Neural progenitor cell (in vitro differentiated cells): ENCODE results near the gene P3H2. TPM values are rescaled to one million over a fixed set of nuclear protein-coding genes. Genes with fewer than 3 reads are reported as not detected.
A peak's percentile ranks its signal among the peaks of the same experiment; 100 is the strongest.

Experiments
- DNase-seq: peaks from one replicate; pipeline ENCODE4 v3.0.0-alpha.2; 2016; ENCODE audit warnings: low spot score
- H2AFZ ChIP-seq: fragments of 200-600 bp; sonication (generic); replicated peaks from 2 replicates; pipeline ENCODE4 v1.6.1; 2016; ENCODE audit warnings: antibody characterized with exemption
- H3F3A ChIP-seq: fragments of 200-600 bp; sonication (generic); 2 replicates; pipeline ENCODE4 v1.6.1; 2016; ENCODE audit warnings: antibody characterized with exemption, low read depth
- H3K27ac ChIP-seq: fragments of 200-600 bp; sonication (generic); 2 replicates; pipeline ENCODE4 v1.5.1; 2016; ENCODE audit warnings: mild to moderate bottlenecking
- H3K27me3 ChIP-seq: fragments of 200-600 bp; sonication (generic); 2 replicates; pipeline ENCODE4 v1.6.1; 2016; ENCODE audit warnings: mild to moderate bottlenecking, moderate library complexity
- H3K36me3 ChIP-seq: fragments of 200-600 bp; sonication (generic); 2 replicates; pipeline ENCODE4 v1.5.1; 2016
- H3K4me1 ChIP-seq: fragments of 200-600 bp; sonication (generic); 2 replicates; pipeline ENCODE4 v1.6.1; 2016; ENCODE audit warnings: mixed run types
- H3K4me2 ChIP-seq: fragments of 200-600 bp; sonication (generic); 2 replicates; pipeline ENCODE4 v1.6.1; 2016
- H3K4me3 ChIP-seq: fragments of 200-600 bp; sonication (generic); 2 replicates; pipeline ENCODE4 v1.5.1; 2016
- H3K79me2 ChIP-seq: fragments of 200-600 bp; sonication (generic); 2 replicates; pipeline ENCODE4 v1.6.1; 2016; ENCODE audit warnings: low read depth
- H3K9ac ChIP-seq: fragments of 200-600 bp; sonication (generic); 2 replicates; pipeline ENCODE4 v1.6.1; 2016
- H3K9me3 ChIP-seq: fragments of 200-600 bp; sonication (generic); 2 replicates; pipeline ENCODE4 v1.5.1; 2016; ENCODE audit warnings: low read depth
- H4K20me1 ChIP-seq: fragments of 200-600 bp; sonication (generic); 2 replicates; pipeline ENCODE4 v1.6.1; 2016; ENCODE audit warnings: low read depth
- H3K27ac Mint-ChIP-seq: 3 replicates; pipeline ENCODE4 v1.8.0; 2021; ENCODE audit warnings: mixed read lengths
- H3K27me3 Mint-ChIP-seq: 2 replicates; pipeline ENCODE4 v1.8.0; 2022; ENCODE audit warnings: low read depth, mild to moderate bottlenecking, inconsistent platforms, moderate library complexity, mixed read lengths; ENCODE audit not compliant: insufficient read depth
- H3K36me3 Mint-ChIP-seq: 3 replicates; pipeline ENCODE4 v1.8.0; 2021; ENCODE audit warnings: mixed read lengths
- H3K4me1 Mint-ChIP-seq: 3 replicates; pipeline ENCODE4 v1.8.0; 2021; ENCODE audit warnings: mixed read lengths
- H3K4me3 Mint-ChIP-seq: 3 replicates; pipeline ENCODE4 v1.8.0; 2021; ENCODE audit warnings: mild to moderate bottlenecking, moderate library complexity, mixed read lengths
- H3K9me3 Mint-ChIP-seq: 3 replicates; pipeline ENCODE4 v1.8.0; 2020; ENCODE audit warnings: mixed read lengths
- CTCF ChIP-seq: fragments of 200-600 bp; sonication (generic); IDR thresholded peaks from 2 replicates; pipeline ENCODE4 v1.5.1; 2017; ENCODE audit warnings: antibody characterized with exemption, mild to moderate bottlenecking
- EZH2 ChIP-seq: fragments of 200-600 bp; sonication (generic); IDR thresholded peaks from 2 replicates; pipeline ENCODE4 v1.6.1; 2017; ENCODE audit warnings: antibody characterized with exemption, mild to moderate bottlenecking, moderate library complexity
- EZH2phosphoT487 ChIP-seq: fragments of 200-600 bp; sonication (generic); IDR thresholded peaks from 2 replicates; pipeline ENCODE4 v1.6.1; 2017; ENCODE audit warnings: antibody characterized with exemption
- total RNA-seq: library from RNA; depleted of rRNA; stranded (reverse); fragments of >200 nt; gene quantifications from 2 replicates; pipeline ENCODE4 v1.2.3, GENCODE V29; 2015; ENCODE audit warnings: low replicate concordance

P3H2 gene
- total RNA-seq, 1 donor from 2014 or later = 21.4 TPM

- Histone ChIP-seq H3K9ac (no peak overlapping the region), H3K27ac (no peak overlapping the region), H2AFZ (no peak overlapping the region), H3K79me2 (no peaks in the 10 kb centered on the region), H3K9me3 (no peaks in the 10 kb centered on the region), H3K4me1 (peaks cover 17% of the 10 kb centered on the region), H3F3A (no peaks in the 10 kb centered on the region), H3K27me3 (no peaks in the 10 kb centered on the region), H4K20me1 (no peaks in the 10 kb centered on the region), H3K4me3 (no peak overlapping the region), H3K36me3 (no peaks in the 10 kb centered on the region), H3K4me2 (no peak overlapping the region)
- H3K27me3 Mint-ChIP-seq = no peaks in the 10 kb centered on the region
- no peak for DNase-seq
- TF ChIP-seq CTCF = no peak
- TF ChIP-seq EZH2phosphoT487 = no peak
- TF ChIP-seq EZH2 = no peak
- peaks cover 48% of the 10 kb centered on the region for H3K4me1 Mint-ChIP-seq
- H3K27ac Mint-ChIP-seq = no peak overlapping the region
- H3K36me3 Mint-ChIP-seq = no peaks in the 10 kb centered on the region
- no peaks in the 10 kb centered on the region for H3K9me3 Mint-ChIP-seq
- no peak overlapping the region for H3K4me3 Mint-ChIP-seq
Observed at GRCh38 chr3:190016966-190017365, 103.7 kb downstream of the P3H2 start.

DNA sequence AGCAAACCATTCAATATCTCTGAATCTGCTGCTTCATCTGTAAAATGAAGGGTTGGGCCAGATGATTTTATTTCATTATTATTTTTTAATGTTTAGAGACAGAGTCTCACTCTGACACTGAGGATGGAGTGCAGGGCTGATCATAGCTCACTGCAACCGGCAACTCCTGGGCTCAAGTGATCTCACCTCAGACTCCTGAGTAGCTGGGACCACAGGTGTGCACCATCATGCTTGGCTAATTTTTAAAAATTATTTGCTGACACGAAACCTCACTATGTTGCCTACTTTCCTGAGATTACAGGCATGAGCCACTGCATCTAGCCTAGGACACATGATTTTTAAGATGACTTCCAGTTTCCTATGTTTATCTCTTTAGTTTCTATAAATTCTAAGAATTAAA, 105.8 kb downstream of the P3H2 start:
- Histone ChIP-seq H4K20me1 (no peaks in the 10 kb centered on the region), H3K9me3 (no peaks in the 10 kb centered on the region), H3K4me2 (no peak overlapping the region), H2AFZ (no peak overlapping the region), H3K79me2 (no peaks in the 10 kb centered on the region), H3K27me3 (no peaks in the 10 kb centered on the region), H3F3A (no peaks in the 10 kb centered on the region), H3K36me3 (no peaks in the 10 kb centered on the region), H3K4me1 (peaks cover 11% of the 10 kb centered on the region), H3K4me3 (no peak overlapping the region), H3K9ac (no peak overlapping the region), H3K27ac (no peak overlapping the region)
- TF ChIP-seq EZH2phosphoT487 = no peak
- no peak for TF ChIP-seq CTCF
- TF ChIP-seq EZH2 = no peak
- Mint-ChIP-seq H3K27me3 (no peaks in the 10 kb centered on the region), H3K36me3 (peaks cover 2% of the 10 kb centered on the region), H3K27ac (peak overlapping the region; percentile 52), H3K4me1 (peaks cover 49% of the 10 kb centered on the region), H3K4me3 (no peak overlapping the region), H3K9me3 (no peaks in the 10 kb centered on the region)
- no peak for DNase-seq

- Histone ChIP-seq H3F3A (no peaks in the 10 kb centered on the region), H3K4me3 (no peak overlapping the region), H3K79me2 (no peaks in the 10 kb centered on the region), H3K9me3 (no peaks in the 10 kb centered on the region), H3K9ac (no peak overlapping the region), H3K27ac (no peak overlapping the region), H3K4me2 (no peak overlapping the region), H3K36me3 (no peaks in the 10 kb centered on the region), H3K27me3 (no peaks in the 10 kb centered on the region), H2AFZ (no peak overlapping the region), H3K4me1 (peaks cover 10% of the 10 kb centered on the region), H4K20me1 (no peaks in the 10 kb centered on the region)
- peaks cover 2% of the 10 kb centered on the region for H3K36me3 Mint-ChIP-seq
- H3K9me3 Mint-ChIP-seq = no peaks in the 10 kb centered on the region
- DNase-seq = no peak
- H3K27me3 Mint-ChIP-seq = no peaks in the 10 kb centered on the region
- H3K27ac Mint-ChIP-seq = peak overlapping the region; percentile 52
- H3K4me1 Mint-ChIP-seq = peaks cover 49% of the 10 kb centered on the region
- TF ChIP-seq EZH2 (no peak), CTCF (no peak), EZH2phosphoT487 (no peak)
- H3K4me3 Mint-ChIP-seq = no peak overlapping the region
Observed at GRCh38 chr3:190013943-190014924, 106.5 kb downstream of the P3H2 start.
